D721Med (cell line): Measurements from ENCODE around the gene RASSF9.
A peak's percentile ranks its signal among the peaks of the same experiment; 100 is the strongest.

Experiments
- DNase-seq: peaks from one replicate; pipeline ENCODE4 v3.0.0; 2011; ENCODE audit warnings: low spot score; ENCODE audit not compliant: insufficient read length
- FAIRE-seq: peaks from 2 replicates; lab custom pipeline; 2011; peaks lifted over from hg19 to GRCh38; lab: Jason Lieb, UNC
- TF ChIP-seq, protein P1 (sequence below): IDR thresholded peaks from 2 replicates; pipeline ENCODE4 v1.5.1; 2012; ENCODE audit warnings: mild to moderate bottlenecking, control low read depth; ENCODE audit not compliant: insufficient read depth; ENCODE audit errors: missing control alignments

RASSF9 gene

DNA sequence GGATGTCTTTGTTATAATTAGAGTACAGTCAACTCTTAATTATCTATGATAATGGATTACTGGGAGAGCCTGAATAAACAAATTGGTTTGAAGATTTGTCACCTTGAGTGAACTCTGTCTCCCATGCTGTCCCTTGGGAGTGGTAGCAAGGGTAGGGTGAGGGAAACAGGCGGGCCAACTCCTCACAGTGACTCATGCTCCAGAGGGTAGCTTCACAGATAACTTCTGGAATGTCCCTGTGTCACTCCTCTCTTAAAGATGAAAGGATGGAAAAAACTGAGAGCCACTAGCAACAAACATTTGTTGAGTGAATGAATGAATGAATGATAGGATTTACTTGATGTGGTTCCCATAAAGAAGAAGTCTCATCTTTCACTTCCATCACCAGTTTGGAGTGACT is 53.5 kb downstream of the RASSF9 start:
- FAIRE-seq (no peak), DNase-seq (no peak)
- TF ChIP-seq, protein P1, sequence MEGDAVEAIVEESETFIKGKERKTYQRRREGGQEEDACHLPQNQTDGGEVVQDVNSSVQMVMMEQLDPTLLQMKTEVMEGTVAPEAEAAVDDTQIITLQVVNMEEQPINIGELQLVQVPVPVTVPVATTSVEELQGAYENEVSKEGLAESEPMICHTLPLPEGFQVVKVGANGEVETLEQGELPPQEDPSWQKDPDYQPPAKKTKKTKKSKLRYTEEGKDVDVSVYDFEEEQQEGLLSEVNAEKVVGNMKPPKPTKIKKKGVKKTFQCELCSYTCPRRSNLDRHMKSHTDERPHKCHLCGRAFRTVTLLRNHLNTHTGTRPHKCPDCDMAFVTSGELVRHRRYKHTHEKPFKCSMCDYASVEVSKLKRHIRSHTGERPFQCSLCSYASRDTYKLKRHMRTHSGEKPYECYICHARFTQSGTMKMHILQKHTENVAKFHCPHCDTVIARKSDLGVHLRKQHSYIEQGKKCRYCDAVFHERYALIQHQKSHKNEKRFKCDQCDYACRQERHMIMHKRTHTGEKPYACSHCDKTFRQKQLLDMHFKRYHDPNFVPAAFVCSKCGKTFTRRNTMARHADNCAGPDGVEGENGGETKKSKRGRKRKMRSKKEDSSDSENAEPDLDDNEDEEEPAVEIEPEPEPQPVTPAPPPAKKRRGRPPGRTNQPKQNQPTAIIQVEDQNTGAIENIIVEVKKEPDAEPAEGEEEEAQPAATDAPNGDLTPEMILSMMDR: no peak

DNA sequence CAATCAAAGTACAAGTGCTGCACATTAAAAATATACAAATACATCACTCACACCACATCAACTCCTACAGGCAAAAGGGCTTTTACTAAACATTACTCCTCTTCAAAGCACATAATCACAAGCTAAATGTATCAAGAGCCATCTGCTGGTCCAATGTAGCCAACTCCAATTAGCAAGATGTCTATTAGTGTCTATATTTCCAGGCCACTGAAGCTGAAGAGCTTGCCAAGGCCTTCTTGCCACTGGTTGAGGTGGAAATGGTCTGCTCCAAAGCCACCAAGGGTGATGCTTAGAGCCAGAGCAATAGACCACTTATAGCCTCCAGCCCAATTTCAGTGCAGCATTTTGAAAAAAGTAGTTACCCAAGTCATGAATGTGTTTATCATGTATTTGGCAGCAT is 54.4 kb downstream of the RASSF9 start:
- no peak for DNase-seq
- no peak for FAIRE-seq
- TF ChIP-seq, protein P1: peak; percentile 24

DNA sequence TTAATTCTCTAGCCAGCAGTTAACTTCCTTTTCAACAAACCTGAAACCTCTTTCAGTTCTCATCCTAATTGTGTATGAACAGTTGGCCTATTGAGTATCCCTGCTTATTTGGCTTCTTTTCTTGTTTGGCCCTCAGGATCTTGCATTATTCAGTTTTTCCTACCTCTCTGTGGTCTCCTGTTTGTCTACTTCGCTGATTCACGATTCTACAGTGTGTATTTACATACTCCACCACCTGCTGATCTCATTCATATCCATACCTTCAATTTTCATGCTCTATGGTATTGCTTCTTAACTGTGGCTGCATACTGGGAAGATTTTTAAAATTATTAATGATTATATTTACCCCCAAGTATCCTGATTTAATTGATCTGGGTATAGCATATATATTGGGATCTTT is 56.4 kb downstream of the RASSF9 start:
- DNase-seq: no peak
- FAIRE-seq: no peak
- TF ChIP-seq, protein P1: no peak

DNA sequence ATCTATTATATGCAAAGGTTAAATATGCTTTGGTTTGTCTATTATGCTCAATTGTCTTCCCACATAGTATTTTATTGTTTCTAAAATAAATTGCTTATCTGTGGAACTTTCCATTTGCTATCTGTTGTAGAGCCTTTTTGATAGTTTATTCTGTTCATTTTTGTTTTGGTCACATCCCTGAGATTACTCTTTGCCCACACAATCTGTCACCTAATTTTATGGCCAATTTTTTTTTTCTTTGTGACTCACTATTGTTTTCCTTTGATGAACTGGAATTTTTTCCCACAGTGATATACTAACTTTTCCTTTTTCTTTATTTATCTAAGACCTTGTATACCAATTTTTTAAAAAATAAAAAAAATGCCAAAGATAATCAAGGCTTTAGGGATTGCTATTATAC is 61.1 kb downstream of the RASSF9 start:
- no peak for DNase-seq
- TF ChIP-seq, protein P1: no peak

DNA sequence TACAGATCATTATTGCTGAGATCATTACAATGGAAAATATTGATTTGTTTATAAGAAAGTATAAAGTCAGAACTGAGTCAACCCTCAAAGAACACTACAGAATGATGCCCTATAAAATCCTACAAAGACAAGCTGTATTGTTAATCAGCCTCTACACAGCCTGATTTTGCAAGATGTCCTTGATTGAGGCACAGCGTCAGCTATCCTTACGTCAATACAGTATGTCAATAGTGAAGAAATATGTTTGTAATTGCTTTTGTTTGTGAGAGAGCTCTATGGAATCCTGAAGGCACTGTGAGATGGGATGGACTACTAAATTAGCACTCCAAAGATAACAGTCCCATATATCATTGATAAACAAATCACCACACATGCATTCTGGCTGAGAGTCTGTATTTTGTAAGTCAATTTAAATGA is 70.7 kb downstream of the RASSF9 start:
- TF ChIP-seq, protein P1: no peak
- FAIRE-seq (no peak), DNase-seq (no peak)

More for the DNA sequence above, 61.1 kb downstream of the RASSF9 start:
- FAIRE-seq: no peak

DNA sequence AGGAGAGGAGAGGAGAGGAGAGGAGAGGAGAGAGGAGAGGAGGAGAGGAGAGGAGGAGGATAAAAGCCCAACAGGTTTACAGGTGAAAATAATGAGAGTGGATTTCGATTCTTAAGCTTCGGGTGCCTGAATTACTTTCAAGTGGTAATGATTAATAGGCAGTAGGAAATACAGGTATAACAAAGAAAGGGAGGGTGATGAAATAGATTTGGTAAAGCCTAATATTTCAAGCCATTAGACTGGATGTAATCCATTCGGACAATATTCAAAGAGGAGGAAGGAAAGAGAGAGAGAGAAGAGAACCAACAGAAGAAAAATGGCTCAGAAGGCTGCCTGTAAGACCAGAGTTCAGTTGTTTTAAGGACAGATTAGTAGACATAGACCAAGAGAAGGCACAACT is 76.6 kb downstream of the RASSF9 start:
- FAIRE-seq (no peak), DNase-seq (no peak)
- TF ChIP-seq, protein P1: no peak

DNA sequence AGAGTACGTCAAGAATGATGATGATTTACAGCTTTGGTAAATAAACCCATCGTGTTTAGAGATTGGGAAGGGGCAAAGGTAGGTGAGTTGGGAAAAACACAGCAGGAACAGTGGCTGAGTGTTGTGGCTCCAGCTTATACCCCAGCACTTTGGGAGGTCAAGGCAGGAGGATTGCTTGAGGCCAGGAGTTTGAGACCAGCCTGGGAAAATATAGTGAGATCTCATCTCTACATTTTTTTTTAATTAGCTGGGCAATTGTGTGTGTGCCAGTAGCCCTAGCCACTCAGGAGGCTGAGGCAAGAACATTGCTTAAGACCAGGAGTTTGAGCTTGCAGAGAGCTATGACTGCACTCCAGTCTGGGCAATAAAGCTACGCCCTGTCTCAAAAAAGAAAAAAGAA is 77.1 kb downstream of the RASSF9 start:
- FAIRE-seq (no peak), DNase-seq (no peak)
- TF ChIP-seq, protein P1: no peak
